ENCODE data around the gene OR52A1. TPM values are rescaled to one million over a fixed set of nuclear protein-coding genes. Genes with fewer than 3 reads are reported as not detected.

OR52A1 gene
- total and polyA plus RNA-seq, 8 donors: 0.02 to 0.03 (median 0.03) TPM; not detected in 2

DNA sequence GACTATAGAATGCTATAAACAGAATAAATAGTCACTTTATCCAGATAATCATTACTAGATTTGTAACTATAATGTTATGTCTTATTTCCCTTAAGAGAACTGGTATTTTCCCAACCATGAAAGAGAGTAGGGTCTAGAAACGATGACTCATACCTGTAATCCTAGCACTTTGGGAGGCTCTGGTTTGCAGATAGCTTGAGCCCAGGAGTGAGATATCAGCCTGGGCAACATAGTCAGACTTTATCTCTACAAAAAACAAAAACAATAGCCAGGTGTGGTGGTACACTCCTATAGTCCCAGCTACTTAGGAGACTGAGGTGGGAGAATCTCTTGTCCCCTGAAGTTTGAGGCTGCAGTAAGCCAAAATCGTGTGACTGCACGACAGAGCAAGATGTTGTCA, 47.3 kb downstream of the OR52A1 start:
- Histone ChIP-seq H3K4me1 (no peaks in the 10 kb centered on the region), H3K9me3 (no peaks in the 10 kb centered on the region), H3K27me3 (no peaks in the 10 kb centered on the region), H3K4me3 (no peak overlapping the region), H3K27ac (no peak overlapping the region), H3K36me3 (no peaks in the 10 kb centered on the region)
- TF ChIP-seq, protein P1, sequence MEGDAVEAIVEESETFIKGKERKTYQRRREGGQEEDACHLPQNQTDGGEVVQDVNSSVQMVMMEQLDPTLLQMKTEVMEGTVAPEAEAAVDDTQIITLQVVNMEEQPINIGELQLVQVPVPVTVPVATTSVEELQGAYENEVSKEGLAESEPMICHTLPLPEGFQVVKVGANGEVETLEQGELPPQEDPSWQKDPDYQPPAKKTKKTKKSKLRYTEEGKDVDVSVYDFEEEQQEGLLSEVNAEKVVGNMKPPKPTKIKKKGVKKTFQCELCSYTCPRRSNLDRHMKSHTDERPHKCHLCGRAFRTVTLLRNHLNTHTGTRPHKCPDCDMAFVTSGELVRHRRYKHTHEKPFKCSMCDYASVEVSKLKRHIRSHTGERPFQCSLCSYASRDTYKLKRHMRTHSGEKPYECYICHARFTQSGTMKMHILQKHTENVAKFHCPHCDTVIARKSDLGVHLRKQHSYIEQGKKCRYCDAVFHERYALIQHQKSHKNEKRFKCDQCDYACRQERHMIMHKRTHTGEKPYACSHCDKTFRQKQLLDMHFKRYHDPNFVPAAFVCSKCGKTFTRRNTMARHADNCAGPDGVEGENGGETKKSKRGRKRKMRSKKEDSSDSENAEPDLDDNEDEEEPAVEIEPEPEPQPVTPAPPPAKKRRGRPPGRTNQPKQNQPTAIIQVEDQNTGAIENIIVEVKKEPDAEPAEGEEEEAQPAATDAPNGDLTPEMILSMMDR (IDR thresholded peaks at IDR 0.05): no peak
- DNase-seq (no peak), ATAC-seq (no peak)
- intact Hi-C loops (cut with DNase I): no loop called here

DNA sequence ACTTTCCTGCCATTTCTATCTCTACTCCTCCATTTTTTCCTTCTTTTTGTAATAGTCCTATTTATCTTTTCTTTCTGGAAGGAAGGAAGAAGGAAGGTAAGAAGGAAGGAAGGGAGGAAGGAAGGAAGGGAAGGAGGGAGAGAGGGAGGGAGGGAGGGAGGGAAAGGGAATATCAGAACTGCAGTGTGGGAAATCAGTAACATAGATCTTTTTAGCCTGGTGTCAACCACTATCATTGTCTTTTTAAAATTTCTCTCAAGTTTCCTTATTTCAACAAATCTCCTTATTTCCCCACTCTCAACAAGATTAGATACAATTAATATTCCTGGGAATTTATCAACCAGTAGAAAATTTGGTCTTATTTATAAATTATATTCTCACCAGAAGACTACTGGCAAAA, 51.5 kb downstream of the OR52A1 start:
- Histone ChIP-seq H3K9me3 (no peaks in the 10 kb centered on the region), H3K36me3 (no peaks in the 10 kb centered on the region), H3K4me3 (no peak overlapping the region), H3K27ac (no peak overlapping the region), H3K27me3 (no peaks in the 10 kb centered on the region), H3K4me1 (no peaks in the 10 kb centered on the region)
- ATAC-seq (no peak), DNase-seq (no peak)
- TF ChIP-seq, protein P1 (IDR thresholded peaks at IDR 0.05): no peak
- intact Hi-C loops (cut with DNase I): no loop called here

GRCh38 chr11:5102246-5102645, 52.3 kb downstream of the OR52A1 start:
- ATAC-seq: no peak
- Histone ChIP-seq H3K4me3 (no peak overlapping the region), H3K36me3 (no peaks in the 10 kb centered on the region), H3K9me3 (no peaks in the 10 kb centered on the region), H3K4me1 (no peaks in the 10 kb centered on the region), H3K27me3 (no peaks in the 10 kb centered on the region), H3K27ac (no peak overlapping the region)
- no peak for DNase-seq
- TF ChIP-seq, protein P1 (IDR thresholded peaks at IDR 0.05): no peak
- intact Hi-C loops (cut with DNase I): no loop called here

- DNase-seq (no peak), ATAC-seq (no peak)
- Histone ChIP-seq H3K36me3 (no peaks in the 10 kb centered on the region), H3K27me3 (no peaks in the 10 kb centered on the region), H3K9me3 (no peaks in the 10 kb centered on the region), H3K4me3 (no peak overlapping the region), H3K4me1 (no peaks in the 10 kb centered on the region), H3K27ac (no peak overlapping the region)
- TF ChIP-seq, protein P1 (IDR thresholded peaks at IDR 0.05): no peak
- intact Hi-C loops (cut with DNase I): no loop called here
These were observed 58.5 kb downstream of the OR52A1 start for GRCh38 chr11:5096011-5096410.

Other genes starting within 250 kb of the OR52A1 start
- gene OR51G2, start 235.4 kb downstream of the OR52A1 start, total RNA-seq: not detected
- gene OR51G2, start 235.4 kb downstream of the OR52A1 start, polyA plus RNA-seq (ENCODE audit: insufficient read length in 6 of 6): not detected
- gene OR51G1, start 230.4 kb downstream of the OR52A1 start, total RNA-seq: not detected
- not detected for gene OR51G1, start 230.4 kb downstream of the OR52A1 start, polyA plus RNA-seq (ENCODE audit: insufficient read length in 6 of 6)
- gene OR51A4, start 207.2 kb downstream of the OR52A1 start, total RNA-seq: not detected
- not detected for gene OR51A4, start 207.2 kb downstream of the OR52A1 start, polyA plus RNA-seq (ENCODE audit: insufficient read length in 6 of 6)
- not detected for gene OR51A2, start 199.0 kb downstream of the OR52A1 start, total RNA-seq
- gene OR51A2, start 199.0 kb downstream of the OR52A1 start, polyA plus RNA-seq (ENCODE audit: insufficient read length in 6 of 6): not detected
- not detected for gene OR51L1, start 159.9 kb downstream of the OR52A1 start, total RNA-seq
- under 1 TPM in 5 of 6 donors, not detected in 1; 0.01 to 0.06 (median 0.03) TPM for gene OR51L1, start 159.9 kb downstream of the OR52A1 start, polyA plus RNA-seq (ENCODE audit: insufficient read length in 6 of 6)
- gene OR52J3, start 108.2 kb downstream of the OR52A1 start, total RNA-seq: not detected
- not detected for gene OR52J3, start 108.2 kb downstream of the OR52A1 start, polyA plus RNA-seq (ENCODE audit: insufficient read length in 6 of 6)
- gene OR52E2, start 95.1 kb downstream of the OR52A1 start, total RNA-seq: not detected
- not detected for gene OR52E2, start 95.1 kb downstream of the OR52A1 start, polyA plus RNA-seq (ENCODE audit: insufficient read length in 6 of 6)
- gene OR52E1, start 85.2 kb downstream of the OR52A1 start, total RNA-seq: not detected
- gene OR52E1, start 85.2 kb downstream of the OR52A1 start, polyA plus RNA-seq (ENCODE audit: insufficient read length in 6 of 6): not detected
- gene OR52A5, start 16.4 kb downstream of the OR52A1 start, total RNA-seq: not detected
- not detected for gene OR52A5, start 16.4 kb downstream of the OR52A1 start, polyA plus RNA-seq (ENCODE audit: insufficient read length in 6 of 6)
- not detected for gene OR51V1, start 45.9 kb upstream of the OR52A1 start, total RNA-seq
- not detected for gene OR51V1, start 45.9 kb upstream of the OR52A1 start, polyA plus RNA-seq (ENCODE audit: insufficient read length in 6 of 6)
- 100 to 1,000 TPM; 247 to 273 TPM for gene HBB, start 72.3 kb upstream of the OR52A1 start, total RNA-seq
- 100 to 1,000 TPM; 137 to 967 (median 304) TPM for gene HBB, start 72.3 kb upstream of the OR52A1 start, polyA plus RNA-seq (ENCODE audit: insufficient read length in 6 of 6)
- gene HBD, start 79.7 kb upstream of the OR52A1 start, total RNA-seq: under 1 TPM in 1 of 2 donors, not detected in 1; 0.82 TPM
- 1 to 10 TPM in 3 of 6 donors, under 1 TPM in 3; 0.44 to 1.2 (median 0.96) TPM for gene HBD, start 79.7 kb upstream of the OR52A1 start, polyA plus RNA-seq (ENCODE audit: insufficient read length in 6 of 6)
- gene HBG1, start 95.1 kb upstream of the OR52A1 start, total RNA-seq: not detected
- 1,000 to 10,000 TPM in 3 of 6 donors, 10 to 100 TPM in 1, 1 to 10 TPM in 2; 3.5 to 2,797 (median 512) TPM for gene HBG1, start 95.1 kb upstream of the OR52A1 start, polyA plus RNA-seq (ENCODE audit: insufficient read length in 6 of 6)
- gene HBG2, start 100.0 kb upstream of the OR52A1 start, total RNA-seq: not detected
- gene HBG2, start 100.0 kb upstream of the OR52A1 start, polyA plus RNA-seq (ENCODE audit: insufficient read length in 6 of 6): 1,000 to 10,000 TPM; 1,963 to 7,853 (median 3,552) TPM
- gene HBE1, start 115.2 kb upstream of the OR52A1 start, total RNA-seq: not detected
- 10 to 100 TPM in 3 of 6 donors, 1 to 10 TPM in 3; 4.2 to 41.6 (median 16.3) TPM for gene HBE1, start 115.2 kb upstream of the OR52A1 start, polyA plus RNA-seq (ENCODE audit: insufficient read length in 6 of 6)
- gene OR51B4, start 147.2 kb upstream of the OR52A1 start, total RNA-seq: not detected
- under 1 TPM in 5 of 6 donors, not detected in 1; 0.35 to 0.58 (median 0.53) TPM for gene OR51B4, start 147.2 kb upstream of the OR52A1 start, polyA plus RNA-seq (ENCODE audit: insufficient read length in 6 of 6)
- not detected for gene OR51B2, start 169.5 kb upstream of the OR52A1 start, total RNA-seq
- under 1 TPM in 1 of 6 donors, not detected in 5; 0.23 TPM for gene OR51B2, start 169.5 kb upstream of the OR52A1 start, polyA plus RNA-seq (ENCODE audit: insufficient read length in 6 of 6)
- gene OR51B5, start 188.8 kb upstream of the OR52A1 start, total RNA-seq: under 1 TPM; 0.29 to 0.41 TPM
- under 1 TPM; 0.41 to 0.87 (median 0.71) TPM for gene OR51B5, start 188.8 kb upstream of the OR52A1 start, polyA plus RNA-seq (ENCODE audit: insufficient read length in 6 of 6)
- gene OR51B6, start 196.8 kb upstream of the OR52A1 start, total RNA-seq: not detected
- under 1 TPM in 1 of 6 donors, not detected in 5; 0.14 TPM for gene OR51B6, start 196.8 kb upstream of the OR52A1 start, polyA plus RNA-seq (ENCODE audit: insufficient read length in 6 of 6)
- gene OR51M1, start 229.1 kb upstream of the OR52A1 start, total RNA-seq: not detected
- gene OR51M1, start 229.1 kb upstream of the OR52A1 start, polyA plus RNA-seq (ENCODE audit: insufficient read length in 6 of 6): under 1 TPM in 4 of 6 donors, not detected in 2; 0.06 to 0.24 (median 0.08) TPM

All from left lung (tissue), 10 donors.